IMR-90 (cell line): ENCODE results near the gene MRPL48. TPM values are rescaled to one million over a fixed set of nuclear protein-coding genes. Genes with fewer than 3 reads are reported as not detected.

Source experiments
- ATAC-seq: fragments of 200-7000 bp; cut with Tn5 transposase; 2 replicates; pipeline ENCODE4 v1.9.1; 2020; ENCODE audit warnings: low read depth, mild to moderate bottlenecking, moderate library complexity
- BruUV-seq: library from RNA; stranded (reverse); fragments of 400-500 nt; replicated peaks from 2 replicates; lab custom pipeline; 2021; lab: Mats Ljungman, UMichigan
- CTCF ChIA-PET: fragments of 300-600 bp; formaldehyde crosslinking; extraction: SDS; loops from one replicate; lab custom pipeline; 2021; ENCODE audit warnings: antibody characterized with exemption; lab: Yijun Ruan, JAX
- POLR2A ChIA-PET: fragments of 300-600 bp; sonication (Branson Sonifier 250); formaldehyde crosslinking; loops from one replicate; lab custom pipeline; 2022; ENCODE audit warnings: antibody characterized with exemption; ENCODE audit not compliant: unreplicated experiment; lab: Charles Lee
- DNase-seq: peaks from one replicate; pipeline ENCODE4 v3.0.0; 2013
- H2AFZ ChIP-seq: replicated peaks from 2 replicates; pipeline ENCODE3; 2013; ENCODE audit warnings: low read length, mild to moderate bottlenecking; ENCODE audit not compliant: poor library complexity
- H2AK5ac ChIP-seq: 2 replicates; pipeline ENCODE4 v1.6.1; 2013; ENCODE audit warnings: low read depth, low read length, inconsistent platforms
- H2AK9ac ChIP-seq: replicated peaks from 2 replicates; pipeline ENCODE3; 2013; ENCODE audit warnings: mild to moderate bottlenecking, low read depth, low read length, moderate library complexity; ENCODE audit not compliant: poor library complexity
- H2BK120ac ChIP-seq: 2 replicates; pipeline ENCODE4 v1.6.1; 2013; ENCODE audit warnings: low read depth, low read length, inconsistent platforms
- H2BK15ac ChIP-seq: 3 replicates; pipeline ENCODE4 v1.6.1; 2013; ENCODE audit warnings: low read depth, low read length, inconsistent platforms
- H2BK20ac ChIP-seq: 2 replicates; pipeline ENCODE4 v1.6.1; 2013; ENCODE audit warnings: low read depth, mild to moderate bottlenecking, inconsistent platforms, low read length, moderate library complexity
- H2BK5ac ChIP-seq: 2 replicates; pipeline ENCODE4 v1.6.1; 2013; ENCODE audit warnings: mild to moderate bottlenecking, low read depth, low read length, inconsistent platforms; ENCODE audit not compliant: poor library complexity, severe bottlenecking
- H3K14ac ChIP-seq: replicated peaks from 2 replicates; pipeline ENCODE4 v1.6.1; 2013; ENCODE audit warnings: low read depth, low read length, inconsistent platforms
- H3K18ac ChIP-seq: 2 replicates; pipeline ENCODE4 v1.6.1; 2013; ENCODE audit warnings: low read depth, low read length, control low read depth
- H3K23ac ChIP-seq: 2 replicates; pipeline ENCODE4 v1.6.1; 2013; ENCODE audit warnings: low read depth, low read length, inconsistent platforms
- H3K27ac ChIP-seq: 2 replicates; pipeline ENCODE4 v1.5.1; 2013; ENCODE audit warnings: mild to moderate bottlenecking, control low read depth, low read length; ENCODE audit not compliant: insufficient read depth
- H3K27me3 ChIP-seq: 2 replicates; pipeline ENCODE4 v1.6.1; 2013; ENCODE audit warnings: low read length; ENCODE audit not compliant: control insufficient read depth, insufficient read depth
- H3K36me3 ChIP-seq: 2 replicates; pipeline ENCODE4 v1.6.1; 2013; ENCODE audit warnings: low read length, mixed read lengths; ENCODE audit not compliant: control insufficient read depth, insufficient read depth
- H3K4ac ChIP-seq: 2 replicates; pipeline ENCODE4 v1.6.1; 2013; ENCODE audit warnings: low read depth, low read length, inconsistent platforms
- H3K4me1 ChIP-seq: 2 replicates; pipeline ENCODE4 v1.6.1; 2013; ENCODE audit warnings: low read length, mixed read lengths; ENCODE audit not compliant: control insufficient read depth, insufficient read depth
- H3K4me2 ChIP-seq: 2 replicates; pipeline ENCODE4 v1.6.1; 2013; ENCODE audit warnings: low read depth, mild to moderate bottlenecking, control low read depth, low read length, moderate library complexity
- H3K4me3 ChIP-seq: 2 replicates; pipeline ENCODE4 v1.5.1; 2013; ENCODE audit warnings: low read depth, mild to moderate bottlenecking, control low read depth, low read length, moderate library complexity; ENCODE audit not compliant: insufficient read depth
- H3K56ac ChIP-seq: 2 replicates; pipeline ENCODE4 v1.6.1; 2013; ENCODE audit warnings: low read length, inconsistent platforms; ENCODE audit not compliant: insufficient read depth; ENCODE audit errors: extremely low read depth
- H3K79me1 ChIP-seq, 2 experiments: 2 replicates each; pipeline ENCODE4 v1.6.1; 2013; ENCODE audit warnings: low read length in 2 of 2, inconsistent platforms in 1 of 2, low read depth in 1 of 2
- H3K9ac ChIP-seq: 2 replicates; pipeline ENCODE4 v1.6.1; 2013; ENCODE audit warnings: low read depth, low read length, control low read depth
- H3K9me1 ChIP-seq: 2 replicates; pipeline ENCODE4 v1.6.1; 2013; ENCODE audit warnings: low read length, inconsistent platforms; ENCODE audit not compliant: insufficient read depth
- H3K9me3 ChIP-seq: 2 replicates; pipeline ENCODE4 v1.6.1; 2013; ENCODE audit warnings: low read length; ENCODE audit not compliant: control insufficient read depth, insufficient read depth
- H4K20me1 ChIP-seq: 2 replicates; pipeline ENCODE4 v1.6.1; 2013; ENCODE audit warnings: low read length, inconsistent platforms; ENCODE audit not compliant: insufficient read depth
- H4K5ac ChIP-seq: 2 replicates; pipeline ENCODE4 v1.6.1; 2013; ENCODE audit warnings: mild to moderate bottlenecking, low read depth, low read length, control low read depth
- H4K8ac ChIP-seq, 2 experiments: 2 replicates each; pipeline ENCODE4 v1.6.1; 2013; ENCODE audit warnings: low read depth in 2 of 2, low read length in 2 of 2, control low read depth in 1 of 2, inconsistent platforms in 1 of 2
- H4K91ac ChIP-seq: 2 replicates; pipeline ENCODE4 v1.6.1; 2013; ENCODE audit warnings: low read depth, low read length, inconsistent platforms; ENCODE audit not compliant: insufficient read depth
- FOS ChIP-seq: fragments of 150-350 bp; IDR thresholded peaks from 2 replicates; pipeline ENCODE4 v1.6.1; 2016; ENCODE audit warnings: low read depth, low read length
- MAFK ChIP-seq: IDR thresholded peaks from 2 replicates; pipeline ENCODE4 v1.6.1; 2012; ENCODE audit warnings: low read depth, low read length, improper control_type of control experiment
- NFE2L2 ChIP-seq: fragments of 150-350 bp; IDR thresholded peaks from 2 replicates; pipeline ENCODE4 v1.6.1; 2016; ENCODE audit warnings: low read depth, mild to moderate bottlenecking, low read length
- RFX5 ChIP-seq: IDR thresholded peaks from 2 replicates; pipeline ENCODE4 v1.8.0; 2012; ENCODE audit warnings: low read depth, mild to moderate bottlenecking, low read length, moderate library complexity
- WGBS, 2 experiments: methylation state at CpG; one replicate each; pipeline versions ENCODE4 v1.1.5 to v1.1.7; 2013; ENCODE audit warnings: missing lambda C conversion rate in 2 of 2; ENCODE audit not compliant: insufficient read length in 1 of 2; ENCODE audit errors: extremely low coverage in 2 of 2; 5-methylcytosine and 5-hydroxymethylcytosine counted together
- dilution Hi-C: fragments of 300-500 bp; cut with HindIII; formaldehyde crosslinking; loops from one replicate; pipeline ENCODE4 v1.14.3; 2018; ENCODE audit warnings: low sequenced_read_pairs; ENCODE audit not compliant: unreplicated experiment
- in situ Hi-C: fragments of 300-500 bp; cut with MboI; formaldehyde crosslinking; loops from 3 replicates; pipeline ENCODE4 v1.14.3; 2019; ENCODE audit warnings: low sequenced_read_pairs, inconsistent platforms, mixed read lengths
- intact Hi-C: fragments of 100-400 bp; cut with micrococcal nuclease; formaldehyde crosslinking; loops from 2 replicates; pipeline ENCODE4 v1.10.0; 2022
- polyA plus RNA-seq, 3 experiments: library from polyadenylated mRNA; depleted of rRNA; stranded (reverse); fragments of >200 nt; gene quantifications; 2 replicates each; pipeline ENCODE4 v1.2.3, GENCODE V29; 2012; ENCODE audit warnings: low replicate concordance in 1 of 3
- total RNA-seq: library from RNA; depleted of rRNA; stranded (reverse); fragments of >200 nt; gene quantifications from 2 replicates; pipeline ENCODE4 v1.2.3, GENCODE V29; 2012

MRPL48 gene
- total and polyA plus RNA-seq, 2 of the 4 experiments (the other 2 are of a cell fraction): 24.0 to 29.4 TPM

DNA sequence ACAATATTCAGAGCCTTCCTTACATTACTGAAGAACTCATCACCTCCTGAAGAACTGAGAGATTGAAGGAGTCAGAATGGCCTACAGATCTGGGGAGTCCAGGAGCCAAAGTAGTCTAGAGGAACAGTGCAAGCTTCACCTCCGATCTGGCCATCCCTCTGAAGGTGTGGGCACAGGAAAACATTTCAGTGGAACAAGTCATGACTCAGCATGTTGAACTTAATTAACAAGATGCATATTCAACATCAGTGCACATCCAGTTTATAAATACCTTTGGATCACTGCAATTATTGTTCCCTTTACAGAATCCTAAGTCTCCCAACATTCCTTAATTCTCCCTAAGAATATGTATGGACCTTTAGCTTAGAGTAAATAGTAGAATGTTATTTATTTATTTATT lies 114.6 kb downstream of the MRPL48 start:
- no peak for ATAC-seq
- Histone ChIP-seq H2AK5ac (no peak overlapping the region), H3K27ac (no peak overlapping the region), H3K9me3 (no peaks in the 10 kb centered on the region), H3K4me2 (no peak overlapping the region), H3K79me1 (no peaks in the 10 kb centered on the region), H2BK15ac (no peak overlapping the region), H3K14ac (no peak overlapping the region), H3K9ac (no peak overlapping the region), H3K36me3 (peaks cover 11% of the 10 kb centered on the region), H3K4me3 (no peak overlapping the region), H3K27me3 (no peaks in the 10 kb centered on the region), H3K18ac (no peak overlapping the region), H2AFZ (no peak overlapping the region), H3K9me1 (peaks cover 2% of the 10 kb centered on the region; the same call in 1 of the 2 replicates), H4K91ac (no peak overlapping the region), H2BK5ac (no peak overlapping the region), H2BK120ac (no peak overlapping the region), H3K4me1 (no peaks in the 10 kb centered on the region), H2AK9ac (no peak overlapping the region), H4K8ac (no peak overlapping the region), H3K4ac (no peak overlapping the region), H4K5ac (no peak overlapping the region), H3K56ac (no peak overlapping the region), H2BK20ac (0 out of 2 replicates have a peak overlapping the region, but pooled peaks have one; percentile 40), H3K23ac (no peak overlapping the region), H4K20me1 (no peaks in the 10 kb centered on the region)
- TF ChIP-seq FOS: no peak
- TF ChIP-seq MAFK: peak; percentile 51
- peak; percentile 57; the same call in 1 of the 2 replicates for TF ChIP-seq NFE2L2
- no peak for TF ChIP-seq RFX5
- intact Hi-C loops (no loop called here), in situ Hi-C loops (no loop called here), dilution Hi-C loops (no loop called here)
- no peak for DNase-seq
- CTCF ChIA-PET: no interaction called here
- no CpG with 5 or more reads among the region's 1 CpG for WGBS, 2 experiments
- POLR2A ChIA-PET: no interaction called here
- BruUV-seq: no TSS peak
